H1 (cell line): ENCODE results near the gene ARHGEF28.

Source experiments
- CTCF ChIP-seq, 3 experiments: IDR thresholded peaks; 1 replicate in 2 of 3; 2 replicates in 1 of 3; pipeline versions ENCODE4 v1.5.1 to v1.6.1; 2011; ENCODE audit warnings: low read length in 3 of 3, mild to moderate bottlenecking in 3 of 3, inconsistent platforms in 2 of 3, low read depth in 1 of 3, moderate library complexity in 1 of 3; ENCODE audit not compliant: insufficient read depth in 1 of 3; ENCODE audit errors: control extremely low read depth in 1 of 3
- HDAC2 ChIP-seq, 2 experiments: fragments of 300-600 bp in 1 of 2; sonication (generic) in 1 of 2; IDR thresholded peaks; 2 replicates each; pipeline ENCODE4 v1.6.1; 2011 to 2012; ENCODE audit warnings: low read depth in 2 of 2, low read length in 2 of 2, mild to moderate bottlenecking in 2 of 2, moderate library complexity in 2 of 2, borderline replicate concordance in 1 of 2, inconsistent platforms in 1 of 2
- POLR2A ChIP-seq, 2 experiments: IDR thresholded peaks; 1 replicate in 1 of 2; 2 replicates in 1 of 2; pipeline ENCODE4 v1.6.1; 2011; ENCODE audit warnings: low read depth in 2 of 2, low read length in 2 of 2, mild to moderate bottlenecking in 2 of 2; ENCODE audit errors: control extremely low read depth in 1 of 2
- RAD21 ChIP-seq, 2 experiments: IDR thresholded peaks in 1 of 2; conservative IDR thresholded peaks in 1 of 2; 2 replicates each; pipeline ENCODE4 v1.6.1; 2011; ENCODE audit warnings: low read depth in 2 of 2, low read length in 2 of 2, improper control_type of control experiment in 1 of 2, inconsistent platforms in 1 of 2, mild to moderate bottlenecking in 1 of 2, moderate library complexity in 1 of 2
- RNF2 ChIP-seq: fragments of 200-900, 300-1000 bp; sonication (generic); IDR thresholded peaks from 2 replicates; pipeline ENCODE4 v1.7.1; 2016; ENCODE audit warnings: borderline replicate concordance, low read depth, mild to moderate bottlenecking, antibody characterized with exemption, low read length; ENCODE audit not compliant: poor library complexity, severe bottlenecking; ENCODE audit errors: missing control alignments
- SIN3A ChIP-seq, 2 experiments: IDR thresholded peaks in 1 of 2; conservative IDR thresholded peaks in 1 of 2; 2 replicates each; pipeline ENCODE4 v1.6.1; 2011 to 2012; ENCODE audit warnings: low read length in 2 of 2, improper control_type of control experiment in 1 of 2, low read depth in 1 of 2, mild to moderate bottlenecking in 1 of 2
- SP2 ChIP-seq: IDR thresholded peaks from 2 replicates; pipeline ENCODE4 v1.6.1; 2012; ENCODE audit warnings: mild to moderate bottlenecking, low read length, inconsistent platforms
- TAF1 ChIP-seq: IDR thresholded peaks from 2 replicates; pipeline ENCODE4 v1.6.1; 2011; ENCODE audit warnings: mild to moderate bottlenecking, low read depth, low read length
- ZNF274 ChIP-seq: IDR thresholded peaks from 2 replicates; pipeline ENCODE4 v1.7.0; 2012; ENCODE audit warnings: low read length, borderline replicate concordance; ENCODE audit errors: extremely low read depth

- TF ChIP-seq CTCF (IDR thresholded peaks at IDR 0.05; ENCODE audit: control extremely low read depth in 1 of 3, insufficient read depth in 1 of 3, low read depth in 1 of 3, low read length in 3 of 3) (no peak), SP2 (no peak), POLR2A (IDR thresholded peaks at IDR 0.05; ENCODE audit: control extremely low read depth in 1 of 2, low read depth in 2 of 2, low read length in 2 of 2) (no peak), RNF2 (no peak), SIN3A (conservative IDR thresholded peaks at IDR 0.05 in 1 of 2, IDR thresholded peaks at IDR 0.05 in 1 of 2; ENCODE audit: low read depth in 1 of 2, low read length in 2 of 2) (no peak), HDAC2 (IDR thresholded peaks at IDR 0.05; ENCODE audit: borderline replicate concordance in 1 of 2, low read depth in 2 of 2, low read length in 2 of 2) (no peak), ZNF274 (no peak), RAD21 (IDR thresholded peaks at IDR 0.05 in 1 of 2, conservative IDR thresholded peaks at IDR 0.05 in 1 of 2; ENCODE audit: low read depth in 2 of 2, low read length in 2 of 2) (no peak), TAF1 (no peak)
Measured at GRCh38 chr5:73853091-73853490, 227.1 kb downstream of the ARHGEF28 start.
